ELF-1 (cell line): ENCODE data around the gene SPATA24.
"Not testable (repeated sequence)": the region's sequence is repeated elsewhere in the genome, so short reads cannot be mapped to it uniquely, and the experiment has no call there.

Experiments used
- DNase-seq: peaks from one replicate; pipeline ENCODE4 v3.0.0-alpha.2; 2016; ENCODE audit warnings: low read depth, low spot score

SPATA24 gene

DNA sequence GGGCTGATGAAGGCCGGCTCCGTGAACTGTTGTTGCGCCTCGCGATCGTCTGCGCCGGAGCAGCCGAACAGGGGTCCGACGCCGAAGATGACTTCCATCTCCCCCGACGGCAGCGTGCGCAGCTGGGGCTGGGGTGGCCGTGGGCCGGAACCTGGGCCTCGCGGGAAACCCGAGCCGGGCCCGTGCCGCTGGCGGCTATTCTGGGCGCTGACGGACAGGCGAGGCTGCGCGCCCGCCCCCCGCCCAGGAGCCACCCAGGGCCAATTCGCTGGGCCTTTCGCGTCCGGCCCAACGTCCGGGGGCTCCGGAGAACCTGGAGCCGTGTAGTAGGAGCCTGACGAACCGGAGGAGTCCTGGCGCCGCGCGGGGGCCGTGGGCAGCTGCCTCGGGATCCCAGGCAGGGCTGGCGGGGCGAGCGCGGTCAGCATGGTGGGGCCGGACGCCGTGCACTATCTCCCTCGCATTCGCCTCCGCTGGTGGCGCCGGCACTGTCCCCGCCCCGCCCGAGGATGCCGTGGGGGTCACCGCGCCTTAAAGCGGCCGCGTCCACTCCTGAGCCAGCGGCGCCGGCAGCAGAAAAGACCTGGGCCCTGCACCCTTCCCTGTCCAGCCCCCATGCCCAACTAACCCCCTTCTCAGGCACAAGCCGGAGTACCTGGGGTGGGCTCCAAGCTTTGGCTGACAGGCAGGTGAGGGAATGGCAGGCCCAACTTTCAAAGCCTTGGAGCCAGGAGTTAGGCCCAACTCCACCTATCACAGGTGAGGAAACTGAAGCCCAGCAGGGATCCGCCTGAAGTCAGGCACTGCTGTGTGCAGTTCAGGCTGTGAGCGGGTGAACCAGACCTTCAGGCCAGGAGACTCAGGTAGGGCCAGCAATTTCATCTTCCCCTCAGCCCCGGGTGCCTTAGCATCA is 9.0 kb downstream of the SPATA24 start, which contains the start of gene PROB1:
Gene PROB1 (minus strand): TSS at position 451 of the 913 bp plus-strand sequence. CDS start 23 bp downstream, at position 428.
- DNase-seq = peak; percentile 51

DNA sequence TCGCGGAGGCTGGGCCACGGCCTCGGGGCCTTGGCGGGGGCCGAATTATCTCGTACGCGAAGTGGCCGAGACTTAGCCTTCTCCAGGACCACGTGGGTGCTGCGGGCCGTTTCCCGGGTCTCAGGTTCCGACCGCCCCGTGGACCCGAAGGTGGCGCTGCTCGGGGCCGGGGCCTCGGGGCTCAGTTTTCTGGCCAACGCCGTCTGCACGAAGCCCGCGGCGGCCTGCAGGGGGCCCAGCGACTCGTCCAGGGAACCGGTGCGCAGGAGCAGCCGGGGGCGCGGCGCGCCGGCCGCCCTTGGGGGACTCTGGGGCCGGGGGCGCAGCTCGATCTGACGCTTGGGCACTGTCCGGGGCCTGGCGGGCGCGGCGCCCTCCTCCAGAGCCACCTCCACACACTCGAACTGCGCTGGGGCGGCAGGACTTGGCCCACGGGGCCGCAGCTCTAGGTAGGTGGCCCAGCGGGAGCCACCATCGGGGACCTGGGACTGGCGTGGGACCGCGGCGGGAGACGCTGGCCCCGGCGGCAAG is 9.7 kb downstream of the SPATA24 start:
- DNase-seq = peak; percentile 62

DNA sequence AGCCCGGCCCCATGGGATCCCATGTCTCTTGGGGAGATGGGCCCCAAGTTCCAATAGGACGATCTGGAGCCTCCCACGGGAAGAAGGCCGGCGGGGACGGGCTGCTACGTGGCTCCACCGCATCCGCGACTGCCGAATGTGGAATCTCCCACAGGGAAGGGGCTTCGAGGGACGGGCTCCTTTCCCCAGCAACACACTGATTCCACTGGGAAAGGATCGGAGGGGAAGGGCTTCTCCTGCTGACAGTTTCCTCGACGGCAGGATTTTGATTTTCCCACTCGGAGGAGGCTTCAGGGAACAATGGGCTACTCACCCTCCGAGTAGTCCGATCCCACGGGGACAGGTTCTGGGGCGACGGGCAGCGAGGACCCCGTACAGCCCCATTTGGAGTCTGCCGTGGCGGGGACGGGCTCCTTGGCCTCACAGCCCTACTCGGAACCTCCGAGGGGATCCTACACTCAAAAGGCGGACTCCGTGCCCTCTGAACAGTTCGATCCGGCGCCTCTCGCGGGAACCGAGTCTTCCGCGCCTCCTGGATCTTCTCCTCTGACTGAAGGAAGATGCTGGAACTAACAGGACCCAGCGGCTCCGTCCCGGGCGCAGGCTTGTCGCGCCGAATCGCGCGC is 10.3 kb downstream of the SPATA24 start:
- DNase-seq = no peak

DNA sequence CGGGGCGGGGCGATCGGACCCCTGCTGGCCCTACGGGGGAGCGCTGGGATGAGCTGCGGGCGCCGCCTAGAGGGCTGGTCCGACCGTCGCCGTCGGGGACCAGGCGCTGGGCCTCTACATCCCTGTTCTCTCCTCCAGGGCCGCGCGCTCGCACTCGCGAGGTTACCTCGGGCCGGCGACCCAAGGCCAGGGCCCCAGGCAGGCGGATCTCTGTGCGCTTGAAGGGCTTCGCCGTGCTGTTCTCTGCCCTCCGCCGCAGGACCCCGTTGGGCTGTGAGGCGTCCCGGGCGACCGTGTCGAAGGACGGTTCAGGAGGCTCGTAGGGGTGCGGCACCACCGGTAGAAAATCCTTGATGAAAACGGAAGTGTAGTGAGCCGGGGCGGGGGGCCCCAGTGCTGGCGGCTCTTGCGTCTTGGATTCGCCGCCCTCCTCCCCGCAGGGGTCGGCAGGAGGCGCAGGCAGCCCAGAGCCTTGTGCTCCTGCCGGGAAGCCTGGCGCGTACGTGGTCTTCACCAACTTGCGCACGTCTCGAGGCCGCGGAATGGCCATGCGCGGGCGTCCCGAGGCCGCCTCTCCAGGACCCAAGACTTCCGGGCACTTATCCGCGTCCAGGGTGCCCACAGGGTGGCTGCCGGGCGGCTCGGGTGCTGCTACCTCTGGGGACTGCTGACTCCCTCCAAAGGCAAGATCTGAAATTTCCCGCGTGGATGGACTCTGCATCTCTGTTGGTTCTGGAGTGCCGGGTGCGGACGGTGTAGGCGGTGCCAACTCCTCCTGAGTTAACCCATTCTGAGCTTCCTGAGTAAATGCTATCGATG is 11.0 kb downstream of the SPATA24 start:
- DNase-seq = peak; percentile 89

DNA sequence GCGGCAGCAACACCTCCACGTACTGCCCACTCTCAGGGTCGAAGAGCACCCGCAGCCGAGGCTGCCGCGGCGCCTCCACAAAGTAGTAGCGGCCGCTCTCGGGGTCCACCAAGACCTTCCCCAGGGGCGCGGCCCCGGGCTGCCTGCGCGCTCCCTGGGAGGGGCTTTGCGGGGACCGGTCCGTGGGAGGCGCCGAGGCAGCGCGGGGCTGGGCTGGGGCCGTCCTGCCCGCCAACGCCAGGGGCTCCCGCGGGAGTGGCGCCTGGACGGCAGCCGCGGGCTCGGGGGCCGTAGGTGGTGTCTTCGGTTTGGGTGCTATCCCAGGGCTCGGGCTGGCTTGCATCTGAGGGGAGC is 11.6 kb downstream of the SPATA24 start:
- no peak for DNase-seq

DNA sequence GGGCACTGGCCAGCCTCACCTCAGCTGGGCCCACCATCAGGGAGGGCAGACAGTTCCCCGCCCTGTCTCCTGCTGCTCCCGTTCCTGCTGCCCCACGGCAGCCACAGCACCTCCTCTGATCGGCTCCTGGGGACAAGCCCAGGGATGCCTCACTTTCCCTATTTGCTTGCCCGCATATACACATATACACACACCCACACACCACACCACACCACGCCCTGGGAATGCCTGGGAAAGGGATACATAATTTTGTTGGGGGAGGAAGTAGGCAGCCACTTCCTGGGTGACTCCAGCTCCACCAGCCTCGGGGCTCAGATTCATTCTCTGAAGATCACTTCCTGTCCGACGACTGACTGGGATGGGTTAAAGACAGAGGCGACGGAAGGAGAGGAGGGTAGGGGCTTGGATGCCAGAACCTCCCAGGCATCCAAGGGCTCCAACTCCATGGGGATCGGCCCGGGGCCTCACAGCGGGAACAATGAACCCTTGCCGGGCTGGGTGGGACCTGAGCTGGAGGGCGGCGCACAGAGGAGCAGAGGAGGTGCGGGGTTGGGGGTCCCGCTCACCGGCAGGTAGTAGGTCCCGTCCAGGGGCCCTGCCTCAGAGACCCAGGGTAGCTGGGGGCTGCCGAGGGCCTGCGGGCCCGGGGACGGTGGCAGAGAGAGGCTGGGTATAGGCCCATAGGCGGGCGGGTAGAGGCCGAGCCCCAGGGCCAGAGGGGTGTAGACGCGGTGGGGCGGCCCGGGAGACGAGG is 12.1 kb downstream of the SPATA24 start:
- DNase-seq = peak; percentile 42

DNA sequence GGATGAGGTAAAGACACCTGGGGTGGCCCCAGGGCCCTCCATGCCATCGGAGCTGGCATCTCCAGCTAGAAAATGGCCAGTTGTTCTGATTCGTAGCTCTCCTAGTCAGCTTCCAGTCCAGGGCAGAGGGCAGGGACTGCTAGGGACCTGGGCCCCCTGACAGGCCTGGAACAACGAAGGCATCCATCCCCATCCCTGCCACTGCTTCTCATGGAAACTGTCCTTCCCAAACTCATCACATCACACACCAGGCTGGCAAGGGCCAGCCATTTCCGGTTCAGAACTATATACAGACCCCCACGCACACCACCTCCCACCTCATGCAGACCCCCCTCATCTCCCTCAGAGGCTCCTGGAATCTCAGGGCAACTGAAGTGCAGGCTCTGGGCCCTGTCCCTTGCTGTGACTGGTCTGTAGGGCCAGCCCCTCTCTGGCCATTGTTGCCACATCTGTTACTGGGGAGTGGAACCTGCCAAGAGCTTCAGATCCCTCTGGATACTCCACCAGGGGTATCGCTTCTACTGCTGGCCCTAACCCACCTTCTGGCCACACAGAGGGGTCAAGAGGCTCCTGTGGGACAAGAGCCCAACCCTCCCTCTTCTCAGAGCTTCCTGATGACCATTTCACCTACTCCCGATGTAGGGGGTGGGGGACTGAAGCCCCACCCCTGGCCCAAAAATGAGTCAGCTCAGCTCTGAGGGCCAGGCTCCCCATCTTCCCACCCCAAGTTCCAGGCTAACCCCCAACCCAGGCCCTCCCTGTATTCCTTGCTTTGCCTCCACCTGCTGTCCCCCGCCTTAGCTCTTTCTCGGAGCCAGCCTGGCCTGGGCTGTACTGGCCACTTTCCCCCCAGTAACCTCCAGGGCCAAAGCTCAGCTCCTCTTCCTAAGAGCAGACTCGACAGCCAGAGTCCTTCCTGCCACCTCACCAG is 13.0 kb downstream of the SPATA24 start:
- no peak for DNase-seq

DNA sequence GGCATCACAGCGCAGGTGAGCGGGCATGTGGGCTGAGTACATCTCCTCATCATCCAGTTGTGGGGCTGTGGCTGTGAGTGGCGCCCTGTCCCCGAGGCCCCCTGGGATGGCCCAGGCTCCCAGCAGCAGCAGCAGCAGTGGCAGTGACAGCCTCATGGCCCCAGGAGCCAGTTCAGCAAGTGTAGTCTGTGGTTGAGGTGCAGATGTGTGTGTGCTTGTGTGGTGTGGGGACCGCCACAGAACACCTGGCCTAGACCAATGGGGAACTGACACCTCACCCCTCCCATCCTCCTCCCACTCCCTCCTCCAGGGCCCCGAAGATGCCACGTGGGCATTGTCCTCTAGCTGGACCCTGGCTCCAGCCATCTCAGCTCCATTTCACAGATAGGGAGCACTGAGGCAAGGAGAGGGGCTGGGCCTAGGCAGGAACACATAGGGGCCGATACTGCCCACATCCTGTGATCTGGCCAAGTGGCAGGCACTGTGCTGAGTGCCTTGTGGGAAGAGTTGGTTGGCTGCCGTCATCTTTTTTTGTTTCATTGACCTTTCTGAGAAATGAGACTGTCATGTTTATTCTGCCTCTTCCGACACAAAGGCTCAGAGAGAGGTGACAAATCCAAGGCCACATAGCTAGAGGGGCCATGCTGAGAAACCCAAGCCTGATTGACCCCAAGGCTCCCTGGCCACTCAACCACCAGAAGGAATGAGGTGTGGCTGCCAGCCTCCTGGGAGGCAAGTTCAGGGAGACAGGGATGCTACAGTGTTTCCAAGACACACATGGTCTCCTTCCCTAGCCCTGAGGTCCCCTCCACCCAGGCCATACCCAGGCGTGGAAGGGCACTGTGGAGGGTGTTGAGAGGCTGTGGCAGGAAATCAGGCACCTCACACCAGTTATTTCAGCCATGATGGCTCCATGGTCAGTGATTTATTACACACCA is 13.9 kb downstream of the SPATA24 start, which contains the start of gene MZB1:
Gene MZB1 (minus strand): TSS at position 213 of the 938 bp plus-strand sequence. CDS start 57 bp downstream, at position 156.
- no peak for DNase-seq

DNA sequence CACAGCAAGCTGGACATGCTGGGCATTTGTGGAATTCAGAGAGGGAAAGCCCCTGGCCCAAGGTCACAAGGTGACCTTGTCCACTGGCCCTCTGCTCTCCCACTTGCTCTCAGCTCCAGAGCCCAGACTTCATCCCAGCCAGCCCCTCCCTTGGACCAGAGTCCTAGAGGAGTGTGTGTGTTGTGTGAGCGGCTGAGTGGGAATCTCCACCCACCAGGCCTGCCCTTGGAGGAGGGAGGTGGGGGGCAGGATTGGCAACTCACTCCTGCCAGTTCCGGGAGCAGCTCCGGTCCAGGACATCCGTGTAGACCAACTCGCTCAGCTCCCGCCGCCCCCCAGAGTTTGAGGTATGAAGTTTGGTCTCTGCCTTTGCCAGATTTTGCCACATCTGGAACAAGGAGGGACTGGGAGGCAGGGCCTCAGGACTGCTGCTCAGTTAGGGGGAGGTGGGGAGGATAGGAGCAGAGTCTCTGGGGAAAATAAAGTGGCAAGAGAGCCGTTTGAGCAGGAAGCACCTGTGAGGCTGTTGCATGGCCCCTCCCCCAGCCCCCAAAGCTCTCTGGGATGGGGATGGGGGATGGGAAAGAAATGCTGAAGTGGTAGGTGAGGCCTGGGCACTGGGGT is 15.6 kb downstream of the SPATA24 start:
- no peak for DNase-seq

DNA sequence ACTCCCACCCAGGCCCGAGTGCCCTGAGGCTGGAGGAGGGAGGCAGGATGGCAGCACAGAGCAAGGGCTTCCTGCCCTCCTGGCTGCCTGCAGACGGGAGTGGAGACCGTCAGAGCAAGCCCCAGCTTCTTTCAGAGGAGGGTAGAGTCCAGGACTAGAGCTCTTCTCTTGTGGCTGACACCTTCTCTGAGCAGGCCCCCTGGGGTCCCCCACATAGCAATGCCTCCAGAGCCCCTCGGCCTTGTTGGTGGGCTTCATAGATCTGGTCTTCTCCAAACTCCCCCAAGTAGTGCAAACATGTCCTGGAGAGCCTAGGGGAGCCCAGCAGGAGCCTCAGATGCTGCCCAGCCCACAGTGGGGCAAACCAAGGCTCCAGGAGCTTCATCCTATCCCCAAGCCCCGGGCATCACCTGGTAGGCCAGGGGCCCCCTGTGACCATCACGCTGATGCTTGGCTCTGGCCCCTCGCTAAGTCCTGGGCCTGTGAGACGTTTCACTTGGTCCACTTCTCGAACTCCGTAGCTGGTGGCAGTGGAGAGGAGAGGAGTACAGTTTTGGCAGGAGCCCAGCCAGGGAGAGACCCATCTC is 16.2 kb downstream of the SPATA24 start:
- DNase-seq = no peak

DNA sequence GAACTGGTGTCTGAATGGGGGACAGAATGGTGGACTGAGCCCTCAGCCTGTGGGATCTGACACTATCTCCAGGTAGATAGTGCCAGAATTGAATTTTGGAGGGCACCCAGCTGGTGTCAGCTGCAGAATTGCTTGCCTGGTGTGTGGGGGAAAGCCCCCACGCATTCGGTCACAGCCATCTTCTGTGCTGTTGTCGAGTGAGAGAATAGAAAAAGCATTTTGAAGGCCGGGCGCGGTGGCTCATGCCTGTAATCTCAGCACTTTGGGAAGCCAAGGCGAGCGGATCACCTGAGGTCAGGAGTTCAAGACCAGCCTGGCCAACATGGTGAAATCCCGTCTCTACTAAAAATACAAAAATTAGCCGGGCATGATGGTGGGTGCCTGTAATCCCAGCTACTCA is 16.9 kb downstream of the SPATA24 start:
- DNase-seq = not testable (repeated sequence)

DNA sequence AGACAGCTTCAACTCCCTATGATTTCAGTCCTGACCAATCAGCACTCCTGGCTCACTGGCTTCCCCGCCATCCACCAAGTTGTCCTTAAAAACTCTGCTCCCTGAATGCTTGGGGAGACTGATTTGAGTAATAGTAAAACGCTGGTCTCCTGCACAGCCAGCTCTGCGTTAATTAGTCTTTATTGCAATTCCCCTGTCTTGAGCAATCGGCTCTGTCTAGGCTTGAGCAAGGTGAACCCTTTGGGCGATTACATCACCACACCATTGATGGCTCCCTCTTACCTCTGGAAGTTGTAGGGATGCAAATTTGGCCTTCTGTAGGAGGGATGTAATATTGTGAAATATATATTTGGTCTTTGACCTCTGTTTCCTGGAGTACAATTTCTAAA is 17.8 kb downstream of the SPATA24 start:
- DNase-seq = no peak

DNA sequence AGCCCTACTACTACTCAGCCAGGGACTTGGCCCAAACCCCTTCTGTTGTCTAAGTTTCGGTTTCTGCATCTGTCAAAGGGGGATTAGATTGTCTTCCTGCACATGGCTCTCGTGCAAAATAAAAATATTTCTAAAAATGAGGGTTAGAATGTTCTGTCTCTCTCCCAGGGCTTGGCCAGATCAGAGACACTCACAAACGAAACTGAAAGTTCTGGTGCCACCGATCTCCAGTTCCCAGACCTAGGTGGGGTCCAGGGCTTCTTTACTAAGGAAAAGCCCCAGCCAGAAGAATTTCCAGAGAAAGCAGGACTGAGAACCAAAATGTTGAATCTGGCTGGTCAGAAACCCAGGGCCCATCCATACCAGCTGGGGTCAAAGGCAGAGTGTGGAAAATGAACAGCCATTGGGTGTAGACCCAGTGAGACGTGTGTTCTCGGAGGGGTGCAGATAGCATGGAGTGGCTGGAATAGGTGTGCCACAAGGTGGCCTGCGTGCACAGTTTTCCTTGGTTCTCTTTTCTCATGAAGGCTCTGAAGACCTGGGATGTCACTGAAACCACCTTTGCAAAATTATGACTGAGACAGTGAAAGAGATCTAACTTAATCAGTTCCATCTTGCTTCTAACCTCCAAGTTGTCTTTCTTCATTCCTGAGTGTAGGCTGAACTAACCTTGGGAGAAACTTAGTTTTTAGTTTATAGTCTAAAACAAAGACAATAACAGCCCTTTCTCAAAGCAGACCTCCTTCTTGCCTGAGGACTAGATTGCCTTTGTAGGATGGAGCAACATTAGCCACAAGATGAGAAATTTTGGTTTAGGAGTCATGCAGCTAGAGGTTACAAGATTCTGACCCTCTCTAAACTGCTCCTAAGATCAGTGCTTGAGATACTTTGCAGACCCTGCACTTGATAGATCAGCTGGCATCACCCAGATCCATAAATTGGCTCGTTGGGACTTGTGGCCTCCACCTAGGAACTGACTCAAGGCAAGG is 18.5 kb downstream of the SPATA24 start:
- no peak for DNase-seq

DNA sequence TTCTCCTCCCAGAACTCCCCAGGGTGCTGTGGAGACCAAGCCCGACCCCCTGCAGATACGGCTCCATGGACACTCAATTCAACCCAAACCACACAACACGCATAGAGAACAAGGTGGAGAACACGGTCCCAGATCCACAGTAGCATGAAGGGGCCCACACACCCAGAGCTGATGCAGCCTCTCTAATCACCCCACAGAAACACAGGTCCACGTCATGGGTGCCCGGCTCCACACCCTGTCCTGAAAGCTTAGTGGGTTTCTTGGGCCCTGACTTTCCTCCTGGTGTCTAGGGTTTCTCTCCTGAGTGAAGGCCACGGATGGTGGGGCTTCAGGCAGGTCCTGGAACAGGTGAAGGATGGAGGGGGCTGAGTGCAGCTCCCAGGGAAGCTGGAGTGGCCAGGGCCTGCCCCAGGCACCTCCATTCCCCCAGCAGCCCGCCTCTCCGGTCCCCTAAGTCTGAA is 19.3 kb downstream of the SPATA24 start:
- DNase-seq = no peak

DNA sequence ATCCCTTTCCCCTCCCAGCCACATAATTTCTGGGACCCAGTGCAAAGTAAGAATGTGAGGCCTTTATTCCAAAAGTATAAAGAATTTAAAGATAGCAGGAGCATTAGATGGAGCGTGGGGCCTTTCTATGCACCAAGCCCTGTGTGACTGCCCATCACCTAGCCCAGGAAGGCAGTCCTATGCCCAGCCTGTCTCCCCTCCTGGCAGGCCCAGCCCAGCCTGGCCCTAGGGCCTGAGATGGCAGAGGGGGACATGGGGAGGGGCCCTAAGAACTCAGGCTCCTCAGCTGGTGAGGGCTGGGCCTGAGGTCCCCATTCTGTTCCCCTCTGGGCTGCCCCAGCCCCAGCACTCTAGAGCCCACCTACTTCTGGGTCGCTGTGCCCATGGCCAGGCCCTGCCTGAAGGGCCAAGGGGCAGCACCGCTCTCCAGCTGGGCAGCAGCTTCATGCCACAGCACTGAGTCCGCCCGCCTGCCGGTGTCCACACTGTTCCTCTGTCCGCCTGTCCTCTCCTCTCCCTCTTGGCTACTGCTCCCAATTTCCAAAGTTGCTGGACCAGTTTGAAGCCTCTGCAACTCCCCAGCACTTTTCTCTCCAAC is 19.8 kb downstream of the SPATA24 start:
- DNase-seq = no peak
